Hepatocyte (in vitro differentiated cells): ENCODE measurements around the gene TBC1D13. TPM values are rescaled to one million over a fixed set of nuclear protein-coding genes. Genes with fewer than 3 reads are reported as not detected.

Source experiments
- DNase-seq: peaks from one replicate; pipeline ENCODE4 v3.0.0-alpha.2; 2016; ENCODE audit warnings: low spot score
- H2AFZ ChIP-seq: fragments of 200-600 bp; sonication (generic); 2 replicates; pipeline ENCODE4 v1.6.0; 2016; ENCODE audit warnings: antibody characterized with exemption, mild to moderate bottlenecking
- H3K27ac ChIP-seq: fragments of 200-600 bp; sonication (generic); 2 replicates; pipeline ENCODE4 v1.5.1; 2016; ENCODE audit warnings: mild to moderate bottlenecking
- H3K27me3 ChIP-seq: fragments of 200-600 bp; sonication (generic); 2 replicates; pipeline ENCODE4 v1.6.1; 2016
- H3K36me3 ChIP-seq: fragments of 200-600 bp; sonication (generic); replicated peaks from 2 replicates; pipeline ENCODE4 v1.5.1; 2016; ENCODE audit warnings: low read depth; ENCODE audit not compliant: insufficient read depth
- H3K4me1 ChIP-seq: fragments of 200-600 bp; sonication (generic); 2 replicates; pipeline ENCODE4 v1.5.1; 2016; ENCODE audit warnings: mild to moderate bottlenecking, moderate library complexity; ENCODE audit not compliant: insufficient read depth
- H3K4me2 ChIP-seq: fragments of 200-600 bp; sonication (generic); 2 replicates; pipeline ENCODE4 v1.6.0; 2016
- H3K4me3 ChIP-seq: fragments of 200-600 bp; sonication (generic); 2 replicates; pipeline ENCODE4 v1.5.1; 2016; ENCODE audit warnings: mild to moderate bottlenecking
- H3K79me2 ChIP-seq: fragments of 200-600 bp; sonication (generic); 2 replicates; pipeline ENCODE4 v1.6.0; 2017; ENCODE audit warnings: mild to moderate bottlenecking
- H3K9me2 ChIP-seq: fragments of 200-600 bp; sonication (generic); replicated peaks from 2 replicates; pipeline ENCODE4 v1.6.0; 2017; ENCODE audit warnings: mild to moderate bottlenecking; ENCODE audit not compliant: insufficient read depth
- H3K9me3 ChIP-seq: fragments of 200-600 bp; sonication (generic); 2 replicates; pipeline ENCODE4 v1.5.1; 2016; ENCODE audit warnings: low read depth, mild to moderate bottlenecking
- H4K20me1 ChIP-seq: fragments of 200-600 bp; sonication (generic); 2 replicates; pipeline ENCODE4 v1.6.0; 2016; ENCODE audit warnings: mild to moderate bottlenecking; ENCODE audit not compliant: insufficient read depth, poor library complexity, severe bottlenecking
- CTCF ChIP-seq: fragments of 200-600 bp; sonication (generic); IDR thresholded peaks from 2 replicates; pipeline ENCODE4 v1.5.1; 2016; ENCODE audit warnings: antibody characterized with exemption, mild to moderate bottlenecking; ENCODE audit not compliant: poor library complexity
- EZH2 ChIP-seq: fragments of 200-600 bp; sonication (generic); IDR thresholded peaks from 2 replicates; pipeline ENCODE4 v1.6.1; 2016; ENCODE audit warnings: antibody characterized with exemption, mild to moderate bottlenecking, borderline replicate concordance
- EZH2phosphoT487 ChIP-seq: fragments of 200-600 bp; sonication (generic); IDR thresholded peaks from one replicate; pipeline ENCODE4 v1.6.1; 2018; ENCODE audit warnings: antibody characterized with exemption, mild to moderate bottlenecking, low read depth, moderate library complexity; ENCODE audit not compliant: unreplicated experiment, severe bottlenecking
- WGBS: methylation state at CpG from one replicate; pipeline ENCODE4 v1.1.6; 2016; ENCODE audit warnings: low lambda C conversion rate; ENCODE audit errors: missing lambda C conversion rate; 5-methylcytosine and 5-hydroxymethylcytosine counted together
- polyA plus RNA-seq: library from polyadenylated mRNA; unstranded; fragments of >200 nt; fragmentation: Nextera tagmentation; extraction: Ambion mirVana; gene quantifications from 2 replicates; pipeline ENCODE4 v1.2.1, GENCODE V29; 2016
- total RNA-seq: library from RNA; depleted of rRNA; stranded (reverse); fragments of >200 nt; gene quantifications from 2 replicates; pipeline ENCODE4 v1.2.3, GENCODE V29; 2014

The TBC1D13 gene
- 21.4 and 39.3 TPM in 2 replicates for total RNA-seq
- 20.4 and 25.2 TPM in 2 replicates for polyA plus RNA-seq

- TF ChIP-seq EZH2phosphoT487 (no peak), CTCF (no peak), EZH2 (no peak)
- Histone ChIP-seq H3K27ac (peak within 1 kb of the TSS; percentile 71), H3K4me1 (peaks cover 12% of the 10 kb centered on the region), H3K79me2 (peaks cover 24% of the 10 kb centered on the region), H3K4me2 (peak within 1 kb of the TSS; percentile 76), H3K4me3 (peak within 1 kb of the TSS; percentile 81), H4K20me1 (no peaks in the 10 kb centered on the region), H3K9me2 (no peaks in the 10 kb centered on the region), H2AFZ (peak within 1 kb of the TSS; percentile 98), H3K36me3 (no peaks in the 10 kb centered on the region), H3K9me3 (no peaks in the 10 kb centered on the region), H3K27me3 (no peaks in the 10 kb centered on the region)
- DNase-seq, result peak; percentile 92
- WGBS, result 13% methylated on average over 35 of the region's 64 CpGs
Measured at GRCh38 chr9:128786681-128787601, at the start of gene TBC1D13. TSS of gene TBC1D13 (plus strand) at chr9:128787253. CDS start at chr9:128787354, 101 bp downstream.

GRCh38 chr9:128742401-128742800, 44.7 kb upstream of the TBC1D13 start:
- Histone ChIP-seq H3K79me2 (no peaks in the 10 kb centered on the region), H4K20me1 (no peaks in the 10 kb centered on the region), H3K4me2 (no peak overlapping the region), H3K4me3 (no peak overlapping the region), H3K4me1 (no peaks in the 10 kb centered on the region), H3K27ac (no peak overlapping the region), H3K27me3 (no peaks in the 10 kb centered on the region), H3K9me2 (no peaks in the 10 kb centered on the region), H3K9me3 (no peaks in the 10 kb centered on the region), H3K36me3 (no peaks in the 10 kb centered on the region), H2AFZ (no peak overlapping the region)
- no peak for DNase-seq
- TF ChIP-seq EZH2phosphoT487, result no peak
- WGBS, result 84% methylated on average over 20 of the region's 20 CpGs

- Histone ChIP-seq H3K4me3 (no peak overlapping the region), H3K9me2 (no peaks in the 10 kb centered on the region), H3K36me3 (no peaks in the 10 kb centered on the region), H3K4me1 (no peaks in the 10 kb centered on the region), H3K27me3 (no peaks in the 10 kb centered on the region), H3K4me2 (no peak overlapping the region), H3K9me3 (no peaks in the 10 kb centered on the region), H2AFZ (no peak overlapping the region), H4K20me1 (no peaks in the 10 kb centered on the region), H3K79me2 (no peaks in the 10 kb centered on the region), H3K27ac (no peak overlapping the region)
- TF ChIP-seq EZH2phosphoT487 (no peak), EZH2 (no peak), CTCF (no peak)
- DNase-seq, result no peak
- 95% methylated on average over 1 of the region's 1 CpG for WGBS
Measured at GRCh38 chr9:128743421-128743820, 43.6 kb upstream of the TBC1D13 start.

GRCh38 chr9:128747241-128747640, 39.8 kb upstream of the TBC1D13 start:
- 95% methylated on average over 1 of the region's 1 CpG for WGBS

More at GRCh38 chr9:128747241-128747640, 39.8 kb upstream of the TBC1D13 start:
- H3K9me2 ChIP-seq, result no peaks in the 10 kb centered on the region
- no peak for DNase-seq
- H3K4me1 ChIP-seq, result no peaks in the 10 kb centered on the region
- H3K4me2 ChIP-seq, result no peak overlapping the region
- no peak overlapping the region for H3K27ac ChIP-seq
- H2AFZ ChIP-seq, result no peak overlapping the region
- no peaks in the 10 kb centered on the region for H3K36me3 ChIP-seq
- no peak for TF ChIP-seq EZH2phosphoT487
- TF ChIP-seq EZH2, result no peak
- no peak for TF ChIP-seq CTCF
- H3K4me3 ChIP-seq, result no peak overlapping the region
- H3K9me3 ChIP-seq, result no peaks in the 10 kb centered on the region
- no peaks in the 10 kb centered on the region for H3K79me2 ChIP-seq
- no peaks in the 10 kb centered on the region for H4K20me1 ChIP-seq
- H3K27me3 ChIP-seq, result no peaks in the 10 kb centered on the region
